Neural cell (in vitro differentiated cells): Measurements from ENCODE around the gene TMEM181. TPM values are rescaled to one million over a fixed set of nuclear protein-coding genes. Genes with fewer than 3 reads are reported as not detected.
"Not testable (repeated sequence)": the region's sequence is repeated elsewhere in the genome, so short reads cannot be mapped to it uniquely, and the experiment has no call there.

Source experiments
- H2AFZ ChIP-seq: fragments of 200-600, 300-800 bp; sonication (generic), shearing (Covaris generic); 2 replicates; pipeline ENCODE4 v1.6.0; 2014; ENCODE audit warnings: low read depth, mild to moderate bottlenecking, antibody characterized with exemption, low read length, moderate library complexity
- H3F3A ChIP-seq: fragments of 200-600 bp; shearing (Covaris generic); 2 replicates; pipeline ENCODE4 v1.6.1; 2016; ENCODE audit warnings: mild to moderate bottlenecking, moderate library complexity, mixed read lengths, antibody characterized with exemption, low read length; ENCODE audit not compliant: insufficient read depth, poor library complexity, severe bottlenecking
- H3K27ac ChIP-seq: fragments of 200-600, 300-800 bp; sonication (generic), shearing (Covaris generic); 2 replicates; pipeline ENCODE4 v1.5.1; 2014; ENCODE audit warnings: mild to moderate bottlenecking, low read length, moderate library complexity
- H3K27me3 ChIP-seq: fragments of 300-800, 200-600 bp; sonication (generic), shearing (Covaris generic); 2 replicates; pipeline ENCODE4 v1.6.0; 2014; ENCODE audit warnings: mild to moderate bottlenecking, low read depth, low read length, moderate library complexity; ENCODE audit not compliant: insufficient read depth
- H3K36me3 ChIP-seq: fragments of 300-800, 200-600 bp; sonication (generic), shearing (Covaris generic); 2 replicates; pipeline ENCODE4 v1.5.1; 2014; ENCODE audit warnings: mild to moderate bottlenecking, antibody characterized with exemption, low read length, moderate library complexity; ENCODE audit not compliant: insufficient read depth
- H3K4me2 ChIP-seq: fragments of 300-800, 200-600 bp; sonication (generic), shearing (Covaris generic); 2 replicates; pipeline ENCODE4 v1.6.0; 2014; ENCODE audit warnings: mild to moderate bottlenecking, low read length
- H3K4me3 ChIP-seq: fragments of 300-800, 200-600 bp; sonication (generic), shearing (Covaris generic); 2 replicates; pipeline ENCODE4 v1.5.1; 2014; ENCODE audit warnings: mild to moderate bottlenecking, low read length, moderate library complexity
- H3K79me2 ChIP-seq: fragments of 200-600 bp; shearing (Covaris generic); replicated peaks from 2 replicates; pipeline ENCODE4 v1.6.0; 2014; ENCODE audit warnings: mild to moderate bottlenecking, low read length, moderate library complexity; ENCODE audit not compliant: insufficient read depth
- H3K9ac ChIP-seq: fragments of 300-800, 200-600 bp; sonication (generic), shearing (Covaris generic); 2 replicates; pipeline ENCODE4 v1.6.1; 2016; ENCODE audit warnings: mild to moderate bottlenecking, low read length, mixed read lengths
- H3K9me2 ChIP-seq: fragments of 200-600 bp; shearing (Covaris generic); 2 replicates; pipeline ENCODE4 v1.6.1; 2016; ENCODE audit warnings: mild to moderate bottlenecking, low read length, mixed read lengths; ENCODE audit not compliant: insufficient read depth
- H3K9me3 ChIP-seq: fragments of 200-600, 300-800 bp; sonication (generic), shearing (Covaris generic); 2 replicates; pipeline ENCODE4 v1.6.1; 2016; ENCODE audit warnings: mild to moderate bottlenecking, mixed run types, low read length, moderate library complexity, mixed read lengths
- H4K20me1 ChIP-seq: fragments of 200-600 bp; shearing (Covaris generic); 2 replicates; pipeline ENCODE4 v1.6.1; 2016; ENCODE audit warnings: mild to moderate bottlenecking, mixed run types; ENCODE audit not compliant: insufficient read depth
- CTCF ChIP-seq: fragments of 450-650 bp; IDR thresholded peaks from 2 replicates; pipeline ENCODE4 v1.5.1; 2014; ENCODE audit warnings: antibody characterized with exemption, mild to moderate bottlenecking, moderate library complexity; ENCODE audit not compliant: poor library complexity, severe bottlenecking
- EP300 ChIP-seq: fragments of 450-650 bp; conservative IDR thresholded peaks from 2 replicates; pipeline ENCODE4 v1.6.1; 2014; ENCODE audit warnings: antibody characterized with exemption, mild to moderate bottlenecking, moderate library complexity; ENCODE audit not compliant: poor library complexity, severe bottlenecking
- EZH2 ChIP-seq: fragments of 200-600, 300-800 bp; shearing (Covaris generic), sonication (generic); IDR thresholded peaks from 2 replicates; pipeline ENCODE4 v1.6.1; 2014; ENCODE audit warnings: antibody characterized with exemption, low read length, borderline replicate concordance, mild to moderate bottlenecking; ENCODE audit not compliant: insufficient read depth, poor library complexity, severe bottlenecking
- MXI1 ChIP-seq: fragments of 450-650 bp; conservative IDR thresholded peaks from 2 replicates; pipeline ENCODE4 v1.6.1; 2014; ENCODE audit warnings: antibody characterized with exemption, mild to moderate bottlenecking; ENCODE audit not compliant: poor library complexity, severe bottlenecking
- POLR2AphosphoS5 ChIP-seq: IDR thresholded peaks from 2 replicates; pipeline ENCODE4 v1.6.1; 2012
- RAD21 ChIP-seq: fragments of 450-650 bp; conservative IDR thresholded peaks from 2 replicates; pipeline ENCODE4 v1.6.1; 2014; ENCODE audit warnings: antibody characterized with exemption, mild to moderate bottlenecking, moderate library complexity
- REST ChIP-seq: IDR thresholded peaks from 2 replicates; pipeline ENCODE4 v1.6.1; 2012; ENCODE audit warnings: borderline replicate concordance
- SMC3 ChIP-seq: fragments of 450-650 bp; conservative IDR thresholded peaks from 2 replicates; pipeline ENCODE4 v1.6.1; 2014; ENCODE audit warnings: antibody characterized with exemption, mild to moderate bottlenecking, moderate library complexity; ENCODE audit not compliant: poor library complexity
- TAF1 ChIP-seq: IDR thresholded peaks from 2 replicates; pipeline ENCODE4 v1.6.1; 2012; ENCODE audit warnings: low read depth
- polyA plus RNA-seq: library from polyadenylated mRNA; depleted of rRNA; stranded (reverse); fragments of >200 nt; gene quantifications from 2 replicates; pipeline ENCODE4 v1.2.3, GENCODE V29; 2014

The TMEM181 gene
- polyA plus RNA-seq, 1 donor from 2014 or later: 47.6 TPM

GRCh38 chr6:158631678-158632537 is 72.0 kb downstream of the TMEM181 start:
- H3K9me3 ChIP-seq: no peaks in the 10 kb centered on the region
- H3K4me3 ChIP-seq: no peak overlapping the region
- no peaks in the 10 kb centered on the region for H3F3A ChIP-seq
- H2AFZ ChIP-seq: no peak overlapping the region
- H3K36me3 ChIP-seq: peaks cover 13% of the 10 kb centered on the region
- no peaks in the 10 kb centered on the region for H3K27me3 ChIP-seq
- H3K9me2 ChIP-seq: no peaks in the 10 kb centered on the region
- no peaks in the 10 kb centered on the region for H4K20me1 ChIP-seq
- no peak overlapping the region for H3K27ac ChIP-seq
- H3K79me2 ChIP-seq: no peaks in the 10 kb centered on the region
- no peak overlapping the region for H3K4me2 ChIP-seq
- no peak for TF ChIP-seq MXI1
- TF ChIP-seq EZH2: no peak
- TF ChIP-seq RAD21: no peak
- TF ChIP-seq POLR2AphosphoS5: no peak
- no peak for TF ChIP-seq EP300
- no peak for TF ChIP-seq SMC3
- no peak for TF ChIP-seq TAF1
- no peak for TF ChIP-seq REST
- TF ChIP-seq CTCF: no peak
- no peak overlapping the region for H3K9ac ChIP-seq

DNA sequence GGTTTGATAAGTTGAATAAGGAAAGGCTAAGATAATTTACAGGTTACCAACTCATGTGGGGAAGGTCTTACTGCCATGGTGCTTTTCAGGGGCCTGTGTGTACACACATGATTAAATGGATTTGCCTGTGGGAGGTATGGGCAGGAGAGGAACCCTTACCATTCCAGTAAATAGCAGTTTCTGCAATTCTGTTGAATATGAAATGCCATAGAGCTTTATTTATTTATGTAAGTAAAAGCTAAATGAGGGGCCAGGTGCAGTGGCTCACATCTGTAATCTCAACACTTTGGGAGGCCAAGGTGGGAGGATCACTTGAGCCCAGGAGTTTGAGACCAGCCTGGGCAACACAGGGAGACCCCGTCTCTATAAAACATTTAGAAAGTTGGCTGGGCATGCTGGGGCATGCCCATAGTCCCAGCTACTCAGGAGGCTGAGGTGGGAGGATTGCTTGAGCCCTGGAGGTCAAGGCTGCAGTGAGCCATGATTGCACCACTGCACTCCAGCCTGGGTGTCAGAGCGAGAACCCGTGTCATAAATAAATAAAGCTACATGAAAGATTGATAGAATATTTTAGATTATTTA is 72.7 kb downstream of the TMEM181 start:
- not testable (repeated sequence) for H3K79me2 ChIP-seq, H3K4me3 ChIP-seq, H3F3A ChIP-seq, H3K27me3 ChIP-seq, H3K9me3 ChIP-seq, H4K20me1 ChIP-seq, H3K9ac ChIP-seq, H3K9me2 ChIP-seq, H2AFZ ChIP-seq, H3K4me2 ChIP-seq, H3K27ac ChIP-seq
- H3K36me3 ChIP-seq: peaks cover 10% of the 10 kb centered on the region
